ENCODE measurements around the gene IFIT3.
"Not testable (repeated sequence)": the region's sequence is repeated elsewhere in the genome, so short reads cannot be mapped to it uniquely, and the experiment has no call there.

The IFIT3 gene

DNA sequence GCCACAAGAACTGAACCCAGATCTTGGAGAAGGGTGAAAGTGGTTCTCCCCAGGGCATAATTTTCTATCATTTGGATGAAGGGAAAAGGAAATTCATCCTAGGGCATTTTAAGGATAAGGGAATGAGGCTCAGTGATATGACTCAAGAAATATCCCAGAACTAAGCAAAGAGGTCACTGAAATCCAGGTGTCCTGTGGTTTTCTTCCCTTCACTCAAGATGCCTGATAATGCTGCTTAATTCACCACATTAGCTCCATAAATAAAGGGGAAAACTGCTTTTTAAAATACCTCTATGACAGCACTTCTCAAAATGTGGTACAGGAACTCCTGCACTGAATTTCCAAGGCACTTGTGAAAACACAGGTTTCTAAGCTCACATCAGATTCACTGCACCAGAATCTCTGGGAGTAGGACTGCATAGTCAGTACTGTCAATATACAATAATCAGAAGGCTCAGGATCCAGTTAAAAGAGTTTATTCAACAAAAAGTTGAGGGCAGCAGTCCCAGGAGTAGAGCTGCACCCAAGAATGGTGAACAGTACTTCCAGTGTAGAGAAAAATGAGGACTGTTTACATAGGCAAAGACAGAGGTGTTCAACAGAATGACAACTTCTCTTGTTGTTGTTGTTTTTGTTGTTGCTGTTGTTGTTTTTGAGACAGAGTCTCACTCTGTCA is 2.9 kb downstream of the IFIT3 start:
- no peak overlapping the region for H3K27ac ChIP-seq
- TF ChIP-seq, protein P1, sequence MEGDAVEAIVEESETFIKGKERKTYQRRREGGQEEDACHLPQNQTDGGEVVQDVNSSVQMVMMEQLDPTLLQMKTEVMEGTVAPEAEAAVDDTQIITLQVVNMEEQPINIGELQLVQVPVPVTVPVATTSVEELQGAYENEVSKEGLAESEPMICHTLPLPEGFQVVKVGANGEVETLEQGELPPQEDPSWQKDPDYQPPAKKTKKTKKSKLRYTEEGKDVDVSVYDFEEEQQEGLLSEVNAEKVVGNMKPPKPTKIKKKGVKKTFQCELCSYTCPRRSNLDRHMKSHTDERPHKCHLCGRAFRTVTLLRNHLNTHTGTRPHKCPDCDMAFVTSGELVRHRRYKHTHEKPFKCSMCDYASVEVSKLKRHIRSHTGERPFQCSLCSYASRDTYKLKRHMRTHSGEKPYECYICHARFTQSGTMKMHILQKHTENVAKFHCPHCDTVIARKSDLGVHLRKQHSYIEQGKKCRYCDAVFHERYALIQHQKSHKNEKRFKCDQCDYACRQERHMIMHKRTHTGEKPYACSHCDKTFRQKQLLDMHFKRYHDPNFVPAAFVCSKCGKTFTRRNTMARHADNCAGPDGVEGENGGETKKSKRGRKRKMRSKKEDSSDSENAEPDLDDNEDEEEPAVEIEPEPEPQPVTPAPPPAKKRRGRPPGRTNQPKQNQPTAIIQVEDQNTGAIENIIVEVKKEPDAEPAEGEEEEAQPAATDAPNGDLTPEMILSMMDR (conservative IDR thresholded peaks at IDR 0.05) = no peak

DNA sequence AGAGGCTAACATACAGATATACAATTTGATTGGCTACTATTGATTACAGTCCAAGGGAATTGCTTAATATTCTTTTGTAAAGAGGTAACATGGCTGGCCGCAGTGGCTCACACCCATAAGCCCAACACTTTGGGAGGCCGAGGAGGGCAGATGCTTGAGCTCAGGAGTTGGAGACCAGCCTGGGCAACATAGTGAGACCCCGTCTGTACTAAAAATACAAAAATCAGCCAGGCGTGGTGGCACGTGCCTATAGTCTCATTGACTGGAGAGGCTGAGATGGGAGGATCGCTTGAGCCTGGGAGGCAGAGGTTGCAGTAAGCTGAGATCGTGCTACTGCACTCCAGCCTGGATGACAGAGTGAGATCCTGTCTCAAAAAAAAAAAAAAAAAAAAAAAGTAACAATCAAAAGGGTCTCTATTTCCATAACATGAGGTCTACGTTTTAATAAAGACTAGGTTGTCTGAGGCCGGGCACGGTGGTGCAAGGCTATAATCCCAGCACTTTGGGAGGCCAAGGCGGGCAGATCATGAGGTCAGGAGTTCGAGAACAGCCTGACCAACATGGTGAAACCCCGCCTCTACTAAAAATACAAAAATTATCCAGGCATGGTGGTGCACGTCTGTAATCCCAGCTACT is 3.8 kb downstream of the IFIT3 start:
- H3K27ac ChIP-seq = not testable (repeated sequence)

DNA sequence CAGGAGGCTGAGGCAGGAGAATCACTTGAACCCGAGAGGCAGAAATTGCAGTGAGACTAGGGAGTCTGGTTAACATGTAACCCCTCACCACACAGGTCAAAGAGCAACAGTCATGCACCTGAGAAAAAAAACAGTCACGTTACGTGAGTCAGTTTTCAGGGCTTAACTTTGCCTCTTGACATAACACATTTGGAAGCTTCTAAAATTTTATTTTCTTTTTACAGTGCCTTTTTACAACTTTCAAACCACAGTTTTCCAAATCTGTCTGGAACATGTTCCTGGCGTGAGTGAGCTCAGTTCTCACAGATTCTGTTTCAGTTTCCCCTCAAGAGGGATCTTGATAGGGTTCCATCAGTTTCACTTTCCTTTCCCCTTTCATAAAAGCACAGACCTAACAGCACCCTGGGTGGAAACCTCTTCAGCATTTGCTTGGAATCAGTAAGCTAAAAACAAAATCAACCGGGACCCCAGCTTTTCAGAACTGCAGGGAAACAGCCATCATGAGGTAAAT is 4.4 kb downstream of the IFIT3 start:
- no peak overlapping the region for H3K27ac ChIP-seq
- TF ChIP-seq, protein P1 (conservative IDR thresholded peaks at IDR 0.05) = no peak
- no peak for TF ChIP-seq ZFX (IDR thresholded peaks at IDR 0.05)

DNA sequence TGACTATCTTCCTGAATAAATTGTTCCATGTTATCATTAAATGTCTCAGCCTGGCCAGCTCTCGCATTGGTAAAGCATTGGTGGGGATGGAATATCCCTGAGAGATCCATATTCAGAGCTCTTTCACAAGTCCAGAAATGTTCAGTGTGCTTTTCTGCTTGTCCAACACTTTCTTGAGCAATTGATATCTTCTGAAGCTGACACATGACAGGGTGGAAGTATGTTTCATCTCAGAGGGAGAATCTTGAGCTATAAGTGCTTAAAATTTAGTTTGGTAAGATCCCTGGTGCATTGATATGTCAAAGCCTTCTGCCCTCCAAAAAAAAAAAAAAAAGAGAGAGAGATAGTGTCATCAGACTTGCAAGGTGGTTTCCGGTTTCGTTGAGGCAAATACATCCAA is 7.4 kb downstream of the IFIT3 start:
- TF ChIP-seq, protein P1 (conservative IDR thresholded peaks at IDR 0.05) = no peak
- no peak for TF ChIP-seq ZFX (IDR thresholded peaks at IDR 0.05)
- H3K27ac ChIP-seq = no peak overlapping the region

DNA sequence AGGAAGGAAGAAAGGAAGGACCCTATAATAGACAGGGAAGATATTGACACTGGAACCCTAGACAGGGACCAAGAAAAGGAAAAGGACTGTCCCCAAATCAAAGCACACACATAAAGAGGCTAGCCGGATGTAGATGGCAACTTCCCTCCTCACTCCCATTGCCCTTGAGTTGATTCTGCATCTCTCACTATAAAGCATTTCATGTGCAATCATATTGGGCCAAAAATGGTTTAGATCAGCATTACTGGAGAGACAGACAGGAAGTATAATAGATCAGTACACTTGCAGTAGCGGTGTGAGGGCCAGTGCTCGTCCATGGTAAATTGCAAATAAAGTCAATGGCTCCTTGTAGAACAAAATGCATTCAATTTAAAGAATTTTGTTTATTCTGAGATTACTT is 8.4 kb downstream of the IFIT3 start:
- TF ChIP-seq, protein P1 (conservative IDR thresholded peaks at IDR 0.05) = no peak
- TF ChIP-seq ZFX (IDR thresholded peaks at IDR 0.05) = no peak
- H3K27ac ChIP-seq = no peak overlapping the region

DNA sequence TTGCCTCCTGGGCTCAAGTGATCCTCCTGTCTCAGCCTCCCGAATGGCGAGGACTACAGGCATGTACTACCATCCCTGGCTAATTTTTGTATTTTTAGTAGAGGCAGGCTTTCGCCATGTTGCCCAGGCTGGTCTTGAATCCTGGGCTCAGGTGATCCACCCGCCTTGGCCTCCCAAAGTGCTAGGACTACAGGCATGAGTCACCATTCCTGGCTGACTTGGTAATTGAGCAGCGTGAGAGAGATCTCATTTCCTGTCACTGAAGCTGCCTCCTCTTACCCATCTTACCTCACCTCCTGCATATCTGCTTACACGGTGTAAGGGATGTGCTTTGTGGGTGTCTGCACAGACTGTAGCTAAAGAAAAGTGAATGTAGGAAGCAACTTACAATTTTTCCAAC is 9.7 kb downstream of the IFIT3 start:
- no peak overlapping the region for H3K27ac ChIP-seq
- no peak for TF ChIP-seq ZFX (IDR thresholded peaks at IDR 0.05)

DNA sequence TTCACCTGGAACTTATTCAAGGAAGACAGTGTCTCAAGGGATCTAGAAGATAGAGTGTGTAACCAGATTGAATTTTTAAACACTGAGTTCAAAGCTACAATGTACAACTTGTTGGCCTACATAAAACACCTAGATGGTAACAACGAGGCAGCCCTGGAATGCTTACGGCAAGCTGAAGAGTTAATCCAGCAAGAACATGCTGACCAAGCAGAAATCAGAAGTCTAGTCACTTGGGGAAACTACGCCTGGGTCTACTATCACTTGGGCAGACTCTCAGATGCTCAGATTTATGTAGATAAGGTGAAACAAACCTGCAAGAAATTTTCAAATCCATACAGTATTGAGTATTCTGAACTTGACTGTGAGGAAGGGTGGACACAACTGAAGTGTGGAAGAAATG is 10.9 kb downstream of the IFIT3 start:
- no peak overlapping the region for H3K27ac ChIP-seq
- TF ChIP-seq, protein P1 (conservative IDR thresholded peaks at IDR 0.05) = no peak
- no peak for TF ChIP-seq ZFX (IDR thresholded peaks at IDR 0.05)

DNA sequence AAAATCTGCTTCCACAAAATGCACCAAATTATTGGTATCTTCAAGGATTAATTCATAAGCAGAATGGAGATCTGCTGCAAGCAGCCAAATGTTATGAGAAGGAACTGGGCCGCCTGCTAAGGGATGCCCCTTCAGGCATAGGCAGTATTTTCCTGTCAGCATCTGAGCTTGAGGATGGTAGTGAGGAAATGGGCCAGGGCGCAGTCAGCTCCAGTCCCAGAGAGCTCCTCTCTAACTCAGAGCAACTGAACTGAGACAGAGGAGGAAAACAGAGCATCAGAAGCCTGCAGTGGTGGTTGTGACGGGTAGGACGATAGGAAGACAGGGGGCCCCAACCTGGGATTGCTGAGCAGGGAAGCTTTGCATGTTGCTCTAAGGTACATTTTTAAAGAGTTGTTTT is 12.1 kb downstream of the IFIT3 start:
- TF ChIP-seq, protein P1 (conservative IDR thresholded peaks at IDR 0.05) = no peak
- no peak for TF ChIP-seq ZFX (IDR thresholded peaks at IDR 0.05)
- H3K27ac ChIP-seq = no peak overlapping the region

All from C4-2B (cell line).